Adrenal gland (tissue), 5 donors: Measurements from ENCODE around the gene ZNF783.

Source experiments
- CTCF ChIP-seq, 6 experiments: fragments of 450-650 bp in 4 of 6; fragments of 200-600 bp in 2 of 6; sonication (generic) in 1 of 6; IDR thresholded peaks; 1 replicate in 5 of 6; 2 replicates in 1 of 6; pipeline versions ENCODE4 v1.5.1 to v1.8.0; 2016 to 2021; ENCODE audit warnings: antibody characterized with exemption in 6 of 6, mild to moderate bottlenecking in 2 of 6, moderate library complexity in 1 of 6
- POLR2A ChIP-seq, 2 donors: fragments of 450-650 bp; IDR thresholded peaks; one replicate each; pipeline ENCODE4 v1.6.1; 2017; ENCODE audit warnings: antibody characterized with exemption in 2 of 2, mild to moderate bottlenecking in 2 of 2, moderate library complexity in 1 of 2
- donor health status: DM: no; HTN: no; CAD: no.

- no peak for TF ChIP-seq CTCF (IDR thresholded peaks at IDR 0.05)
- TF ChIP-seq POLR2A (IDR thresholded peaks at IDR 0.05): no peak
These were observed 38.8 kb downstream of the ZNF783 start for GRCh38 chr7:149300620-149301285.
